Uterus (tissue), 2 donors: ENCODE data around the gene ARHGEF6.

Experiments used
- CTCF ChIP-seq, 4 experiments: fragments of 200-600 bp in 2 of 4; fragments of 450-650 bp in 2 of 4; sonication (generic) in 2 of 4; IDR thresholded peaks; one replicate each; pipeline ENCODE4 v1.5.1; 2016 to 2019; ENCODE audit warnings: antibody characterized with exemption in 4 of 4, mild to moderate bottlenecking in 2 of 4, moderate library complexity in 1 of 4
- POLR2A ChIP-seq, 2 donors: fragments of 450-650 bp; IDR thresholded peaks; one replicate each; pipeline ENCODE4 v1.6.1; 2016; ENCODE audit warnings: antibody characterized with exemption in 2 of 2, mild to moderate bottlenecking in 1 of 2, moderate library complexity in 1 of 2

GRCh38 chrX:136674270-136674985 lies 106.3 kb downstream of the ARHGEF6 start:
- TF ChIP-seq CTCF (IDR thresholded peaks at IDR 0.05) (no peak), POLR2A (IDR thresholded peaks at IDR 0.05) (no peak)
